Small intestine (tissue), 7 donors: ENCODE measurements around the gene MAD2L2. TPM values are rescaled to one million over a fixed set of nuclear protein-coding genes. Genes with fewer than 3 reads are reported as not detected.

Source experiments
- DNase-seq, 2 donors: peaks; one replicate each; pipeline versions ENCODE4 v3.0.0 to v3.0.0-alpha.2; 2013
- FAIRE-seq: peaks from 2 replicates; lab custom pipeline; 2012; peaks lifted over from hg19 to GRCh38; lab: Jason Lieb, UNC
- H3K27ac ChIP-seq, 3 donors: one replicate each; pipeline ENCODE4 v1.5.1; 2013; ENCODE audit warnings: low read length in 2 of 3, mild to moderate bottlenecking in 2 of 3, control low read depth in 1 of 3, inconsistent platforms in 1 of 3, low read depth in 1 of 3, moderate library complexity in 1 of 3
- H3K27me3 ChIP-seq, 3 donors: one replicate each; pipeline ENCODE4 v1.6.1; 2013; ENCODE audit warnings: low read length in 3 of 3, inconsistent platforms in 1 of 3; ENCODE audit not compliant: control insufficient read depth in 3 of 3, insufficient read depth in 3 of 3
- H3K36me3 ChIP-seq, 3 donors: one replicate each; pipeline ENCODE4 v1.6.1; 2013; ENCODE audit warnings: low read length in 3 of 3, inconsistent platforms in 1 of 3, low read depth in 1 of 3, mild to moderate bottlenecking in 1 of 3, moderate library complexity in 1 of 3; ENCODE audit not compliant: control insufficient read depth in 3 of 3, insufficient read depth in 2 of 3
- H3K4me1 ChIP-seq, 3 donors: one replicate each; pipeline ENCODE4 v1.6.1; 2013; ENCODE audit warnings: low read length in 2 of 3, inconsistent platforms in 1 of 3, low read depth in 1 of 3, mild to moderate bottlenecking in 1 of 3, moderate library complexity in 1 of 3; ENCODE audit not compliant: control insufficient read depth in 3 of 3, insufficient read depth in 2 of 3
- H3K4me3 ChIP-seq, 3 donors: one replicate each; pipeline ENCODE4 v1.5.1; 2013; ENCODE audit warnings: low read length in 3 of 3, control low read depth in 1 of 3, inconsistent platforms in 1 of 3, low read depth in 1 of 3, mild to moderate bottlenecking in 1 of 3, moderate library complexity in 1 of 3
- H3K9me3 ChIP-seq, 2 donors: one replicate each; pipeline ENCODE4 v1.6.1; 2013; ENCODE audit warnings: low read depth in 1 of 2, low read length in 1 of 2; ENCODE audit not compliant: control insufficient read depth in 2 of 2, insufficient read depth in 1 of 2
- WGBS, 3 donors: extraction: QIAGEN DNeasy Blood & Tissue Kit; methylation state at CpG; one replicate each; pipeline ENCODE4 v1.1.7; 2013; 5-methylcytosine and 5-hydroxymethylcytosine counted together
- polyA plus RNA-seq, 4 donors: library from polyadenylated mRNA; stranded (reverse) in 3 of 4; unstranded in 1 of 4; fragments of 200-250 nt in 3 of 4; fragments of 120-200 nt in 1 of 4; gene quantifications; one replicate each; pipeline versions ENCODE4 v1.2.1 to v1.2.3, GENCODE V29; 2013
- donor health status: healthy with polysubstance abuse.
- donor health status: control.
- donor health status: control.
- donor health status: Bipolar disorder and iron deficiency.
- donor health status: healthy.

The MAD2L2 gene
- polyA plus RNA-seq, 4 donors, result 17.2 to 34.6 (median 27.6) TPM

DNA sequence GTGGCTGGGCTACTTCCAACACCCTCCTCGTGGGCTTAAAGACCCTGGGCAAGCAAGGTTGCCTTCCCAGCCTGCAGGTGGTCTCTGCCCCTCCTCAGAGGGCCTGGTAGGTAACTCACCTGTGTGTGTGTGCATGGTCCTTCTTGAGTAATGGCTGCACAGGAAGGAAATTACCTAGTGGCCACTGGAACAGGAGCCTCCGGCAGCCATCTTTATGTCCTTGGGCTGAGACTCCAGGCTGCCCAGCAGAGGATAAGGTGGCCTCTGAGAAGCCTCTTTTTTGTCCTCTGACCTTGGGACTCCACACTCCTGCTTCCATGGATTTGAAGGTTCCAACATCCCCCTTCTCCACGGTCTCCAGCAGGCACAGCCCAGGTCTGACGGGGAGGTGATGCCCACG, 30.5 kb upstream of the MAD2L2 start:
- WGBS, 3 donors, result 91 to 94% (median 92%) methylated on average over 4 to 5 of the region's 5 CpGs
- no peak for FAIRE-seq

DNA sequence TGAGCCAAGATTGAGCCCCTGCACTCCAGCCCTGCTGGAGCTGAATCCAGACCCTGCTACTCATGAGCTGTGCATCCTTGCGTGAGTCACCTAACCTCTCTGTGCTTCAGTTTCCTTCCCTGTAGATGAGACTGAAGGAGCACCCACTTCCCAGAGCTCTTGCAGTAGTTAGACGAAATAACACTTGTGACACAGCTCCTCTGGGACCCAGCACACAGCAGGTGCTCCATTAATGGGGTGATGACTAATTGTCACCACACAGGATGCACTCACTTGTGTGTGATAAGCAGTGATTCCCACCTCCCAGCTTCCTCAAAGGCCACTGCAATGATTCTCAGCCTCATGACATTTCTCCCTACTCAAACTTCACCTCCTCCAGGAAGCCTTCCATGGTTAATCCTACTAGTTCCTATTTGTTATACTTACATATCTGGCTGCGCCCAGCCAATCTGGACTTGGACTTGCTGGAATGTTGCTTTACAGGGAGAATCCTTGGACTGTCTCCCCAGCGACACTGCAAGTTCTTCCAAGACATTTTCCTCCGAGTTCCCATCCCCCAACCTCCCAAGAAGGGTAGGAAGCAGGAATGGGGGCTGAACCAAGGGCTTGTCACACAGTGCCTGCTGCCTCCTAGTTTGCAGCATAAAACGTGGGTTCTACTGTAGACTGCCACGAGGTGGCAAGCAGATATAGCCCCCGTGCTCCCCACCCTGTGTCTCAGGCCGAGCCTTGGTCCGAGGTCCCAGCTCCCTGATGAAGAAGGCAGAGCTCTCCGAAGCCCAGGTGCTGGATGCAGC, 27.8 kb upstream of the MAD2L2 start:
- 65 to 76% (median 69%) methylated on average over 11 of the region's 11 CpGs for WGBS, 3 donors
- FAIRE-seq (no peak), DNase-seq (no peak)
- peaks cover 3 to 13% (median 3%) of the 10 kb centered on the region in 3 donors for H3K27me3 ChIP-seq
- H3K36me3 ChIP-seq, result no peaks in the 10 kb centered on the region
- H3K9me3 ChIP-seq, result no peaks in the 10 kb centered on the region
- no peaks in the 10 kb centered on the region for H3K4me1 ChIP-seq
- no peak overlapping the region for H3K4me3 ChIP-seq
- H3K27ac ChIP-seq, result no peak overlapping the region

More for the DNA sequence above, 30.5 kb upstream of the MAD2L2 start:
- H3K27me3 ChIP-seq, result peaks cover 0 to 3% (median 0%) of the 10 kb centered on the region in 3 donors
- no peak overlapping the region for H3K4me3 ChIP-seq
- no peaks in the 10 kb centered on the region for H3K36me3 ChIP-seq
- no peaks in the 10 kb centered on the region for H3K4me1 ChIP-seq
- H3K27ac ChIP-seq, result no peak overlapping the region
- no peak for DNase-seq
- H3K9me3 ChIP-seq, result no peaks in the 10 kb centered on the region

DNA sequence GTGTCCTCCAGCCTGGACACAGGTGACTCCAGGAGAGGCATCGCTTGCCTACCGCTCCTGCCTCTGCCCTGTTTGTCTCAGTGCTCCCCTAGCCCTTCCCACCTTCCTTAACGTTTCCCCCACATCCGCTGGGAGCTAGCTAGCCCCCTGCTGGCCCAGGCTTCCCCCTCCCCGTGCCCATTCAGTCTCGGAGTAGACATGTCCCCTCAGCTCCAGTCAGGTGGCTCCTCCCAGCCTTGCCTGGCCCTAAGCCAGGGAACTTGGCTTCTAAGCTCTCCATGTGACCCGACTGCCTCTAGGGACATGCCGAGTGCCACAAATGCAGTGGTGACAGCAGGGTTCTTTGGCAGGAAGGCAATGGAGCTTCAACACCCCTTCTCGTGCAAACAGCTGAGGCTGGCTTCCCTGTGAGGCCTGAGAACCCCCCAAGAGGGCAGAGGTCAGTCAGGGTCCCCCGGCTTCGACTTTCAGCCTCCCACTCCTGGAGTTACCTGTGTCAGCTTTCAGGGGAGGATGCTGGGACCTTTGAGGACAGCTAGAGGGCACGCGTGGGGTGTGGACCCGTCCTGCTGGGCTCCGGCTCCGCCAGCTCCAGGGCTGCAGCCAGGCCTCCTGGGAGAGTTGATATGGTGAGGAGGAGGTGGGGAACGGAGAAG, 26.8 kb upstream of the MAD2L2 start:
- Histone ChIP-seq H3K4me1 (no peaks in the 10 kb centered on the region), H3K4me3 (no peak overlapping the region), H3K36me3 (no peaks in the 10 kb centered on the region), H3K27ac (no peak overlapping the region), H3K9me3 (no peaks in the 10 kb centered on the region), H3K27me3 (peaks cover 3 to 18% (median 3%) of the 10 kb centered on the region in 3 donors)
- FAIRE-seq (no peak), DNase-seq (peak; percentile 41 to 52)
- 20 to 51% (median 38%) methylated on average over 17 of the region's 17 CpGs for WGBS, 3 donors

DNA sequence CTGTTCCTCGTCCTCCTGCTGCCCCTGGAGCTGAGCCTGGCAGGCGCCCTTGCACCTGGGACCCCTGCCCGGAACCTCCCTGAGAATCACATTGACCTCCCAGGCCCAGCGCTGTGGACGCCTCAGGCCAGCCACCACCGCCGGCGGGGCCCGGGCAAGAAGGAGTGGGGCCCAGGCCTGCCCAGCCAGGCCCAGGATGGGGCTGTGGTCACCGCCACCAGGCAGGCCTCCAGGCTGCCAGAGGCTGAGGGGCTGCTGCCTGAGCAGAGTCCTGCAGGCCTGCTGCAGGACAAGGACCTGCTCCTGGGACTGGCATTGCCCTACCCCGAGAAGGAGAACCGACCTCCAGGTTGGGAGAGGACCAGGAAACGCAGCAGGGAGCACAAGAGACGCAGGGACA, 25.3 kb upstream of the MAD2L2 start:
- FAIRE-seq (no peak), DNase-seq (no peak)
- H3K4me1 ChIP-seq, result no peaks in the 10 kb centered on the region
- no peaks in the 10 kb centered on the region for H3K36me3 ChIP-seq
- peaks cover 3 to 25% (median 3%) of the 10 kb centered on the region in 3 donors for H3K27me3 ChIP-seq
- no peak overlapping the region for H3K27ac ChIP-seq
- 83 to 90% (median 88%) methylated on average over 14 of the region's 14 CpGs for WGBS, 3 donors
- H3K9me3 ChIP-seq, result no peaks in the 10 kb centered on the region
- H3K4me3 ChIP-seq, result no peak overlapping the region

DNA sequence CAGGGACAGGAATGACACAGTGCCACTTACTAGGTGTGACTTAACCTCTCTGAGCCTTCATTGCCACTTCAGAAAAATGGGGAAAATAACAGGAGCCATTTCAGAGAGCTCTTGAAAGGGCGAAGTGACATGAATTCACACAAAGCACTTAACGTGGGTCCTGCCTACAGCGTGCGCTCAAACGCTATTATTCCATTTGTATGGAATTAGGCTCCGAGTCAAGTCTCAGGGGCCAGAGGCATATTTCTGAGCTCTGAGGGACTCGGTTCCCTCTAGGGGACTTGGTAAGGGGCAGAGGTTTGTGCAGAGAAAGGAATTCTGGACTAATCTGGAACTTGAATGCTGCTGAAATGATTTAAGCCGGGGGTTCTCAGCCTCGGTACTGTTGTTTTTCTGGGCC, 24.6 kb upstream of the MAD2L2 start:
- DNase-seq (no peak), FAIRE-seq (no peak)
- H3K9me3 ChIP-seq, result no peaks in the 10 kb centered on the region
- no peaks in the 10 kb centered on the region for H3K36me3 ChIP-seq
- no peaks in the 10 kb centered on the region for H3K4me1 ChIP-seq
- H3K27ac ChIP-seq, result no peak overlapping the region
- 81 to 83% (median 81%) methylated on average over 9 of the region's 9 CpGs for WGBS, 3 donors
- H3K27me3 ChIP-seq, result peaks cover 3 to 32% (median 7%) of the 10 kb centered on the region in 3 donors
- no peak overlapping the region for H3K4me3 ChIP-seq

DNA sequence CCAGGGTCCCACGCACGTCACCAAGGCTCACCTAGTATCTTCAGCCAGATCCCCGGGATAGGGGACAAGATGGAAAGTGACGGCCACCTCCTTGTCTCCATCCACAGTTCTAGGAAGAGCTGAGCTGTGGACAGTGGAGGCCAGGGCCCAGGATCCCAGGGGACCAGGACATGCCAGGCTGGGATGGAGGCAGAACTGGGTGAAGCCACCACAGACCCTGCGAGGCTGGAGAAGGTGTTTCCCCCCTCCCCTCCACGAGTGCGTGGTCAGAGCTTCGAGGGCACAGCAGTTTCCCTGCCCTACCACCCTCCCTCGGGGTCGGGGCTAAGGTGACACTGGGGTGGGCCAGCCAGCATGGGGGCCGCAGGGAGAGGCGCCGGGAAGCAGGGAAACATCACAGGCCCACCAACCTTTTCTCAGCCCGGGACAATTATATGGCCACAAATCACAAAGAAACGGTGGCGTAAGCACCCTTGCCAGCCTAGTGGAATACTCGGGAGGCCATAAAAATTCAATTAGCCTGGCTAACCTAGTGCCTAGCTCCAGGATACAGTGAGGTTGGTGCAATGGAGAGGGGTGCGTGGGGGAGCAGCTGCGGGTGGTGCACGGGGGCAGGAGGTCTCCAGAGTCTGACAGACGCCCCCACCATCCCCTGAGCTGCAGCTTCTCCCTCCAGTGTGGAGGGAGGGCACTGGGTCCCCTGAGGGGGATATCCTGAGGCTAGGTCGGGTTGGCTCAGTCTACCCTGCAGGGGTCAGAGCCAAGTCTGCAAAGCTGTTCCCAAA, 23.9 kb upstream of the MAD2L2 start:
- WGBS, 3 donors, result 52 to 68% (median 61%) methylated on average over 19 to 22 of the region's 22 CpGs
- Histone ChIP-seq H3K27me3 (peaks cover 3 to 35% (median 7%) of the 10 kb centered on the region in 3 donors), H3K4me3 (no peak overlapping the region), H3K27ac (no peak overlapping the region), H3K36me3 (no peaks in the 10 kb centered on the region), H3K9me3 (no peaks in the 10 kb centered on the region), H3K4me1 (no peaks in the 10 kb centered on the region)
- FAIRE-seq, result no peak
- DNase-seq, result no peak

DNA sequence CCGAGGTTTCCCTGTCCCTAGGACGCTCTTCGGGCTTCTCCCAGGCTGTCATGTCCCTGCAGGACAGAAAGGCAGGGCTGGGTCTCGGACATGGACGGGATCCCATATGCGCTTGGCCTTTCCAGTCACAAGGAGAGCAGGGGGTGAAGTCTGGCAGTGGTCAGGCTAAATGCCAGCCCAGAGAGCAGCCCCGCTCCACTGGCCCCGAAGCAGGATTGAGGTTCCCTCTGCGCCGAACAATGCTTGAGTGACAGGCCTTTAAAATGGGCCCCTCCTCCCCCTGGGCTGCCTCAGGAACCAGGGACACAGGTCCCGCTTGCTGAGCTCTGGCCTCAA, 23.2 kb upstream of the MAD2L2 start:
- Histone ChIP-seq H3K4me3 (no peak overlapping the region), H3K4me1 (no peaks in the 10 kb centered on the region), H3K36me3 (no peaks in the 10 kb centered on the region), H3K9me3 (no peaks in the 10 kb centered on the region), H3K27ac (no peak overlapping the region), H3K27me3 (peaks cover 3 to 35% (median 7%) of the 10 kb centered on the region in 3 donors)
- 65 to 68% (median 66%) methylated on average over 11 of the region's 11 CpGs for WGBS, 3 donors
- FAIRE-seq (no peak), DNase-seq (no peak)
